ENCODE data around the gene NCS1. TPM values are rescaled to one million over a fixed set of nuclear protein-coding genes. Genes with fewer than 3 reads are reported as not detected.

The NCS1 gene
- polyA plus RNA-seq, 3 donors: not detected

DNA sequence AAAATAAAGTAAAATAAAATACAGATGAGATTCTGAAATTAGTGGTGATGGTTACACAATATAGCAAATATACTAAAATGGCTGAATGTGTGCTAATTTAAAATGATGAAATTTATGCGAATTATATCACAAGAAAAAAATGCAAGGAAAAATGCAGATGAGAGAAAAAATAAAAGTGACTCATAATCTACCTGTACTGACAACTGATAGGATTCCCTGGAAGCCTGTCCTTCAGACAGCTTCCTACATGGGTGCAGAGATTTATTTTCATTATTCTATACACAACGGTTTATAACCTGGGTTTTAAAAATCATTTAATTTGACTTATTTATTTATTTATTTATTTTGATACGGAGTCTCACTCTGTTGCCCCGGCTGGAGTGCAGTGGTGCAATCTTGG lies 5.8 kb upstream of the NCS1 start:
- Histone ChIP-seq H3K27ac (ENCODE audit: low read depth in 1 of 2, low read length in 2 of 2) (no peak overlapping the region), H3K4me1 (ENCODE audit: control insufficient read depth in 1 of 2, insufficient read depth in 2 of 2, low read length in 2 of 2) (no peaks in the 10 kb centered on the region), H3K4me2 (replicated peaks; ENCODE audit: extremely low read depth, low read length, poor library complexity, severe bottlenecking) (no peak overlapping the region), H3K4me3 (replicated peaks in 1 of 3; ENCODE audit: low read depth in 2 of 3, low read length in 3 of 3) (no peak overlapping the region), H4K20me1 (ENCODE audit: insufficient read depth, low read length) (no peaks in the 10 kb centered on the region), H2AFZ (ENCODE audit: insufficient read depth, low read depth, low read length, poor library complexity, severe bottlenecking) (no peak overlapping the region), H3K9me3 (replicated peaks in 1 of 2; ENCODE audit: control insufficient read depth in 1 of 2, insufficient read depth in 1 of 2, low read length in 2 of 2) (no peaks in the 10 kb centered on the region), H3K9ac (ENCODE audit: insufficient read depth, low read length, poor library complexity, severe bottlenecking) (no peak overlapping the region), H3K79me2 (ENCODE audit: insufficient read depth, low read length) (no peaks in the 10 kb centered on the region), H3K36me3 (replicated peaks in 1 of 2; ENCODE audit: control insufficient read depth in 1 of 2, insufficient read depth in 2 of 2, low read length in 2 of 2) (no peaks in the 10 kb centered on the region), H3K27me3 (ENCODE audit: control insufficient read depth in 2 of 2, insufficient read depth in 2 of 2, low read length in 2 of 2) (peaks cover 5 to 15% of the 10 kb centered on the region in 2 donors)
- DNase-seq: no peak
- Mint-ChIP-seq H3K4me1 (no peaks in the 10 kb centered on the region), H3K9me3 (peaks cover 0 to 6% (median 0%) of the 10 kb centered on the region in 7 donors), H3K27ac (no peak overlapping the region), H3K36me3 (peaks cover 0 to 3% of the 10 kb centered on the region in 2 donors), H3K4me3 (no peak overlapping the region), H3K27me3 (ENCODE audit: low read depth in 3 of 3) (peaks cover 21 to 43% (median 25%) of the 10 kb centered on the region in 3 donors)
- intact Hi-C loops (cut with micrococcal nuclease): loop anchor here in 1 of 2 donors (10.0 kb wide), 1 partner anchor 62 kb away; no protein-coding TSS in a partner anchor
- 80% methylated on average over 1 of the region's 4 CpGs for WGBS (ENCODE audit: insufficient coverage)
- TF ChIP-seq, protein P1, sequence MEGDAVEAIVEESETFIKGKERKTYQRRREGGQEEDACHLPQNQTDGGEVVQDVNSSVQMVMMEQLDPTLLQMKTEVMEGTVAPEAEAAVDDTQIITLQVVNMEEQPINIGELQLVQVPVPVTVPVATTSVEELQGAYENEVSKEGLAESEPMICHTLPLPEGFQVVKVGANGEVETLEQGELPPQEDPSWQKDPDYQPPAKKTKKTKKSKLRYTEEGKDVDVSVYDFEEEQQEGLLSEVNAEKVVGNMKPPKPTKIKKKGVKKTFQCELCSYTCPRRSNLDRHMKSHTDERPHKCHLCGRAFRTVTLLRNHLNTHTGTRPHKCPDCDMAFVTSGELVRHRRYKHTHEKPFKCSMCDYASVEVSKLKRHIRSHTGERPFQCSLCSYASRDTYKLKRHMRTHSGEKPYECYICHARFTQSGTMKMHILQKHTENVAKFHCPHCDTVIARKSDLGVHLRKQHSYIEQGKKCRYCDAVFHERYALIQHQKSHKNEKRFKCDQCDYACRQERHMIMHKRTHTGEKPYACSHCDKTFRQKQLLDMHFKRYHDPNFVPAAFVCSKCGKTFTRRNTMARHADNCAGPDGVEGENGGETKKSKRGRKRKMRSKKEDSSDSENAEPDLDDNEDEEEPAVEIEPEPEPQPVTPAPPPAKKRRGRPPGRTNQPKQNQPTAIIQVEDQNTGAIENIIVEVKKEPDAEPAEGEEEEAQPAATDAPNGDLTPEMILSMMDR (IDR thresholded peaks at IDR 0.05): no peak

DNA sequence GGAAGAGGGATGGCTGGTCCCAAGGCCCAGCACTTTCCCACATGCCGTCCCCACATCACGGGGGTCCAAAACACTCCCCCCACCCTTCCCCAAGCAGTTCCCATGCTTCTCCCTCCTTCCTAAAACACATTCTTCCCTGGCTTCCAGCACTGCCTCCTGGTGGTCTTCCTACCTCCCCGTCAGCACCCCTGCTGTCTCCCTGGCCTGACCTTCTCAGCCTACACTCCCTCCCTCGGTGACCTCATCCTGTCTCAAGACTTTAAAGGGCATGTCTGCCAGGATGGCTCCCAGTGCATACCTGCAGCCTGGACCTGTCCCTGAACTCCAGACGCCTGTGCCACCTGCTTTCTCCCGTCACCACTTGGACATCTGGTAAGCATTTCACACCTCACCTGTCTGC lies 4.3 kb upstream of the NCS1 start:
- no peak overlapping the region for H3K4me3 ChIP-seq (replicated peaks in 1 of 3; ENCODE audit: low read depth in 2 of 3, low read length in 3 of 3)
- H3K4me2 ChIP-seq (replicated peaks; ENCODE audit: extremely low read depth, low read length, poor library complexity, severe bottlenecking): no peak overlapping the region
- WGBS (ENCODE audit: insufficient coverage): 78% methylated on average over 6 of the region's 6 CpGs
- no peak overlapping the region for H3K9ac ChIP-seq (ENCODE audit: insufficient read depth, low read length, poor library complexity, severe bottlenecking)
- intact Hi-C loops (cut with micrococcal nuclease): loop anchor here in 1 of 2 donors (10.0 kb wide), 1 partner anchor 63 kb away; no protein-coding TSS in a partner anchor
- H3K9me3 Mint-ChIP-seq: peaks cover 0 to 6% (median 0%) of the 10 kb centered on the region in 7 donors
- DNase-seq: no peak
- H3K4me3 Mint-ChIP-seq: no peak overlapping the region
- H3K4me1 ChIP-seq (ENCODE audit: control insufficient read depth in 1 of 2, insufficient read depth in 2 of 2, low read length in 2 of 2): peaks cover 0 to 3% of the 10 kb centered on the region in 2 donors
- H3K27me3 ChIP-seq (ENCODE audit: control insufficient read depth in 2 of 2, insufficient read depth in 2 of 2, low read length in 2 of 2): peaks cover 10 to 21% of the 10 kb centered on the region in 2 donors
- peaks cover 26 to 49% (median 29%) of the 10 kb centered on the region in 3 donors for H3K27me3 Mint-ChIP-seq (ENCODE audit: low read depth in 3 of 3)
- no peaks in the 10 kb centered on the region for H3K79me2 ChIP-seq (ENCODE audit: insufficient read depth, low read length)
- H3K4me1 Mint-ChIP-seq: no peaks in the 10 kb centered on the region
- H3K27ac ChIP-seq (ENCODE audit: low read depth in 1 of 2, low read length in 2 of 2): no peak overlapping the region
- H3K36me3 ChIP-seq (replicated peaks in 1 of 2; ENCODE audit: control insufficient read depth in 1 of 2, insufficient read depth in 2 of 2, low read length in 2 of 2): no peaks in the 10 kb centered on the region
- H4K20me1 ChIP-seq (ENCODE audit: insufficient read depth, low read length): no peaks in the 10 kb centered on the region
- no peak overlapping the region for H2AFZ ChIP-seq (ENCODE audit: insufficient read depth, low read depth, low read length, poor library complexity, severe bottlenecking)
- no peak overlapping the region for H3K27ac Mint-ChIP-seq
- peaks cover 0 to 3% of the 10 kb centered on the region in 2 donors for H3K36me3 Mint-ChIP-seq
- TF ChIP-seq, protein P1 (IDR thresholded peaks at IDR 0.05): no peak
- H3K9me3 ChIP-seq (replicated peaks in 1 of 2; ENCODE audit: control insufficient read depth in 1 of 2, insufficient read depth in 1 of 2, low read length in 2 of 2): no peaks in the 10 kb centered on the region
